ENCODE results near the gene PRR11. TPM values are rescaled to one million over a fixed set of nuclear protein-coding genes. Genes with fewer than 3 reads are reported as not detected.

Gene PRR11
- total and polyA plus RNA-seq, 2 donors, result 3.2 to 8.5 TPM

- peaks cover 2 to 25% of the 10 kb centered on the region in 2 donors for H3K4me1 ChIP-seq (ENCODE audit: control insufficient read depth in 2 of 2, insufficient read depth in 2 of 2, low read length in 2 of 2)
- no peaks in the 10 kb centered on the region for H3K9me3 ChIP-seq (ENCODE audit: control insufficient read depth in 2 of 2, insufficient read depth in 1 of 2, low read length in 1 of 2)
- no peaks in the 10 kb centered on the region for H3K27me3 ChIP-seq (ENCODE audit: control insufficient read depth in 2 of 2, insufficient read depth in 1 of 2, low read length in 1 of 2)
- WGBS, result 94% methylated on average over 9 of the region's 9 CpGs
- peak overlapping the region; percentile 30 to 65 for H3K27ac ChIP-seq (ENCODE audit: low read depth in 1 of 2, low read length in 1 of 2)
- peaks cover 0 to 5% of the 10 kb centered on the region in 2 donors for H3K36me3 ChIP-seq (ENCODE audit: control insufficient read depth in 2 of 2, insufficient read depth in 2 of 2, low read length in 1 of 2)
- H3K4me3 ChIP-seq (ENCODE audit: low read length in 2 of 2), result no peak overlapping the region
- DNase-seq (ENCODE audit: low read depth in 6 of 9, low spot score in 9 of 9), result peak in 2 of 9 donors; percentile 31 to 54
These were observed 4.8 kb downstream of the PRR11 start for GRCh38 chr17:59160157-59161025.

GRCh38 chr17:59161477-59161876, 5.9 kb downstream of the PRR11 start:
- H3K4me3 ChIP-seq (ENCODE audit: low read length in 2 of 2), result no peak overlapping the region
- H3K4me1 ChIP-seq (ENCODE audit: control insufficient read depth in 2 of 2, insufficient read depth in 2 of 2, low read length in 2 of 2), result peaks cover 2 to 23% of the 10 kb centered on the region in 2 donors
- no peaks in the 10 kb centered on the region for H3K27me3 ChIP-seq (ENCODE audit: control insufficient read depth in 2 of 2, insufficient read depth in 1 of 2, low read length in 1 of 2)
- no peak overlapping the region for H3K27ac ChIP-seq (ENCODE audit: low read depth in 1 of 2, low read length in 1 of 2)
- WGBS, result over 99% methylated on average over 2 of the region's 2 CpGs
- peaks cover 0 to 5% of the 10 kb centered on the region in 2 donors for H3K36me3 ChIP-seq (ENCODE audit: control insufficient read depth in 2 of 2, insufficient read depth in 2 of 2, low read length in 1 of 2)
- no peaks in the 10 kb centered on the region for H3K9me3 ChIP-seq (ENCODE audit: control insufficient read depth in 2 of 2, insufficient read depth in 1 of 2, low read length in 1 of 2)
- no peak for DNase-seq (ENCODE audit: low read depth in 6 of 9, low spot score in 9 of 9)

- DNase-seq (ENCODE audit: low read depth in 6 of 9, low spot score in 9 of 9), result peak in 2 of 9 donors; percentile 23 to 50
- Histone ChIP-seq H3K9me3 (ENCODE audit: control insufficient read depth in 2 of 2, insufficient read depth in 1 of 2, low read length in 1 of 2) (no peaks in the 10 kb centered on the region), H3K27me3 (ENCODE audit: control insufficient read depth in 2 of 2, insufficient read depth in 1 of 2, low read length in 1 of 2) (no peaks in the 10 kb centered on the region), H3K27ac (ENCODE audit: low read depth in 1 of 2, low read length in 1 of 2) (peak overlapping the region in 1 of 2 donors; percentile 9), H3K4me3 (ENCODE audit: low read length in 2 of 2) (no peak overlapping the region), H3K4me1 (ENCODE audit: control insufficient read depth in 2 of 2, insufficient read depth in 2 of 2, low read length in 2 of 2) (no peaks in the 10 kb centered on the region), H3K36me3 (ENCODE audit: control insufficient read depth in 2 of 2, insufficient read depth in 2 of 2, low read length in 1 of 2) (peaks cover 4 to 19% of the 10 kb centered on the region in 2 donors)
- WGBS, result 91% methylated on average over 2 of the region's 2 CpGs
These were observed 10.4 kb downstream of the PRR11 start for GRCh38 chr17:59165933-59166342.

- 94% methylated on average over 2 of the region's 2 CpGs for WGBS
- no peaks in the 10 kb centered on the region for H3K27me3 ChIP-seq (ENCODE audit: control insufficient read depth in 2 of 2, insufficient read depth in 1 of 2, low read length in 1 of 2)
These were observed 12.0 kb downstream of the PRR11 start for GRCh38 chr17:59167571-59168001.

GRCh38 chr17:59172436-59173004, 17.0 kb downstream of the PRR11 start:
- no peaks in the 10 kb centered on the region for H3K27me3 ChIP-seq (ENCODE audit: control insufficient read depth in 2 of 2, insufficient read depth in 1 of 2, low read length in 1 of 2)
- no peak for DNase-seq (ENCODE audit: low read depth in 6 of 9, low spot score in 9 of 9)
- WGBS, result 99% methylated on average over 33 of the region's 33 CpGs
- peaks cover 0 to 5% of the 10 kb centered on the region in 2 donors for H3K9me3 ChIP-seq (ENCODE audit: control insufficient read depth in 2 of 2, insufficient read depth in 1 of 2, low read length in 1 of 2)
- H3K36me3 ChIP-seq (ENCODE audit: control insufficient read depth in 2 of 2, insufficient read depth in 2 of 2, low read length in 1 of 2), result peaks cover 23 to 52% of the 10 kb centered on the region in 2 donors
- H3K4me3 ChIP-seq (ENCODE audit: low read length in 2 of 2), result no peak overlapping the region
- no peak overlapping the region for H3K27ac ChIP-seq (ENCODE audit: low read depth in 1 of 2, low read length in 1 of 2)
- no peaks in the 10 kb centered on the region for H3K4me1 ChIP-seq (ENCODE audit: control insufficient read depth in 2 of 2, insufficient read depth in 2 of 2, low read length in 2 of 2)

More at GRCh38 chr17:59167571-59168001, 12.0 kb downstream of the PRR11 start:
- Histone ChIP-seq H3K4me3 (ENCODE audit: low read length in 2 of 2) (no peak overlapping the region), H3K36me3 (ENCODE audit: control insufficient read depth in 2 of 2, insufficient read depth in 2 of 2, low read length in 1 of 2) (peaks cover 11 to 31% of the 10 kb centered on the region in 2 donors), H3K27ac (ENCODE audit: low read depth in 1 of 2, low read length in 1 of 2) (no peak overlapping the region), H3K4me1 (ENCODE audit: control insufficient read depth in 2 of 2, insufficient read depth in 2 of 2, low read length in 2 of 2) (no peaks in the 10 kb centered on the region), H3K9me3 (ENCODE audit: control insufficient read depth in 2 of 2, insufficient read depth in 1 of 2, low read length in 1 of 2) (peaks cover 0 to 2% of the 10 kb centered on the region in 2 donors)
- DNase-seq (ENCODE audit: low read depth in 6 of 9, low spot score in 9 of 9), result no peak

- WGBS, result over 99% methylated on average over 11 of the region's 11 CpGs
- peaks cover 31 to 53% of the 10 kb centered on the region in 2 donors for H3K36me3 ChIP-seq (ENCODE audit: control insufficient read depth in 2 of 2, insufficient read depth in 2 of 2, low read length in 1 of 2)
These were observed 19.1 kb downstream of the PRR11 start for GRCh38 chr17:59174671-59175070.

GRCh38 chr17:59175076-59175475, 19.5 kb downstream of the PRR11 start:
- WGBS, result 91% methylated on average over 7 of the region's 7 CpGs
- Histone ChIP-seq H3K36me3 (ENCODE audit: control insufficient read depth in 2 of 2, insufficient read depth in 2 of 2, low read length in 1 of 2) (peaks cover 29 to 49% of the 10 kb centered on the region in 2 donors), H3K9me3 (ENCODE audit: control insufficient read depth in 2 of 2, insufficient read depth in 1 of 2, low read length in 1 of 2) (peaks cover 0 to 5% of the 10 kb centered on the region in 2 donors), H3K4me1 (ENCODE audit: control insufficient read depth in 2 of 2, insufficient read depth in 2 of 2, low read length in 2 of 2) (no peaks in the 10 kb centered on the region), H3K4me3 (ENCODE audit: low read length in 2 of 2) (no peak overlapping the region), H3K27ac (ENCODE audit: low read depth in 1 of 2, low read length in 1 of 2) (no peak overlapping the region), H3K27me3 (ENCODE audit: control insufficient read depth in 2 of 2, insufficient read depth in 1 of 2, low read length in 1 of 2) (no peaks in the 10 kb centered on the region)
- no peak for DNase-seq (ENCODE audit: low read depth in 6 of 9, low spot score in 9 of 9)

More at GRCh38 chr17:59174671-59175070, 19.1 kb downstream of the PRR11 start:
- no peak overlapping the region for H3K27ac ChIP-seq (ENCODE audit: low read depth in 1 of 2, low read length in 1 of 2)
- DNase-seq (ENCODE audit: low read depth in 6 of 9, low spot score in 9 of 9), result no peak
- peaks cover 0 to 5% of the 10 kb centered on the region in 2 donors for H3K9me3 ChIP-seq (ENCODE audit: control insufficient read depth in 2 of 2, insufficient read depth in 1 of 2, low read length in 1 of 2)
- H3K4me1 ChIP-seq (ENCODE audit: control insufficient read depth in 2 of 2, insufficient read depth in 2 of 2, low read length in 2 of 2), result no peaks in the 10 kb centered on the region
- H3K27me3 ChIP-seq (ENCODE audit: control insufficient read depth in 2 of 2, insufficient read depth in 1 of 2, low read length in 1 of 2), result no peaks in the 10 kb centered on the region
- no peak overlapping the region for H3K4me3 ChIP-seq (ENCODE audit: low read length in 2 of 2)

- Histone ChIP-seq H3K4me1 (ENCODE audit: control insufficient read depth in 2 of 2, insufficient read depth in 2 of 2, low read length in 2 of 2) (no peaks in the 10 kb centered on the region), H3K27ac (ENCODE audit: low read depth in 1 of 2, low read length in 1 of 2) (no peak overlapping the region), H3K27me3 (ENCODE audit: control insufficient read depth in 2 of 2, insufficient read depth in 1 of 2, low read length in 1 of 2) (no peaks in the 10 kb centered on the region), H3K36me3 (ENCODE audit: control insufficient read depth in 2 of 2, insufficient read depth in 2 of 2, low read length in 1 of 2) (peaks cover 21 to 23% of the 10 kb centered on the region in 2 donors), H3K4me3 (ENCODE audit: low read length in 2 of 2) (no peak overlapping the region), H3K9me3 (ENCODE audit: control insufficient read depth in 2 of 2, insufficient read depth in 1 of 2, low read length in 1 of 2) (no peaks in the 10 kb centered on the region)
- 92% methylated on average over 7 of the region's 7 CpGs for WGBS
- DNase-seq (ENCODE audit: low read depth in 6 of 9, low spot score in 9 of 9), result no peak
These were observed 22.9 kb downstream of the PRR11 start for GRCh38 chr17:59178266-59178985.
